ENCODE data around the gene C1QTNF1.

C1QTNF1 gene

GRCh38 chr17:79009397-79010303, 14.3 kb upstream of the C1QTNF1 start, which contains the start of gene CANT1:
Gene CANT1 (minus strand): TSS chr17:79009764. CDS start chr17:78997622, 12,142 bp downstream.
- ChIA-PET CTCF (interaction anchor here (0.6 kb wide), 3 partner anchors 18 to 836 kb away, joined by 3 to 5 read pairs (median 4); no protein-coding TSS in a partner anchor), POLR2A (ENCODE audit: low non-redundant PET) (interaction anchor here (0.6 kb wide), 2 partner anchors 19 to 96 kb away, joined by 3 to 6 read pairs; no protein-coding TSS in a partner anchor)
- DNase-seq (ENCODE audit: low spot score) = peak; percentile 90
- TF ChIP-seq, protein P1, sequence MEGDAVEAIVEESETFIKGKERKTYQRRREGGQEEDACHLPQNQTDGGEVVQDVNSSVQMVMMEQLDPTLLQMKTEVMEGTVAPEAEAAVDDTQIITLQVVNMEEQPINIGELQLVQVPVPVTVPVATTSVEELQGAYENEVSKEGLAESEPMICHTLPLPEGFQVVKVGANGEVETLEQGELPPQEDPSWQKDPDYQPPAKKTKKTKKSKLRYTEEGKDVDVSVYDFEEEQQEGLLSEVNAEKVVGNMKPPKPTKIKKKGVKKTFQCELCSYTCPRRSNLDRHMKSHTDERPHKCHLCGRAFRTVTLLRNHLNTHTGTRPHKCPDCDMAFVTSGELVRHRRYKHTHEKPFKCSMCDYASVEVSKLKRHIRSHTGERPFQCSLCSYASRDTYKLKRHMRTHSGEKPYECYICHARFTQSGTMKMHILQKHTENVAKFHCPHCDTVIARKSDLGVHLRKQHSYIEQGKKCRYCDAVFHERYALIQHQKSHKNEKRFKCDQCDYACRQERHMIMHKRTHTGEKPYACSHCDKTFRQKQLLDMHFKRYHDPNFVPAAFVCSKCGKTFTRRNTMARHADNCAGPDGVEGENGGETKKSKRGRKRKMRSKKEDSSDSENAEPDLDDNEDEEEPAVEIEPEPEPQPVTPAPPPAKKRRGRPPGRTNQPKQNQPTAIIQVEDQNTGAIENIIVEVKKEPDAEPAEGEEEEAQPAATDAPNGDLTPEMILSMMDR (conservative IDR thresholded peaks at IDR 0.05; ENCODE audit: low read depth) = no peak
- H3K27ac ChIP-seq = peak within 1 kb of the TSS; percentile 85

DNA sequence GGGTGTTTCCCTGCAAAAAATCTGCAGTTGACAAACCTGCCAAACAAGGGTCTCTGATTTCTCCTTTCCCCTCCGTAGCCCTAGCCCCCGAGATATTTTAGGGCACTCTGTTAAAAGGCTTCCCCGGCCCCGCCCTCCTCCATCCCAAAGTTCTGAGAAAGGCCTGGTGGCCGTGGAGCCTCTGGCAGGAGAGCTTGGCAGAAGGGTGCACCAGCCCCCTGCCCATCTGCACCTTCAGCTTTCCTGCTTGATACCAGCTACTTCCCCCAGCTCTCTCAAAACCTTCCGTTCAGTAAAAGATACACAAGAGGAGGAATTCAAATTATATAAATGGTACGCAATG, 13.7 kb upstream of the C1QTNF1 start:
- peak overlapping the region; percentile 85 for H3K27ac ChIP-seq
- POLR2A ChIA-PET (ENCODE audit: low non-redundant PET) = interaction anchor here (0.6 kb wide), 1 partner anchor 97 kb away, joined by 3 read pairs; no protein-coding TSS in a partner anchor
- DNase-seq (ENCODE audit: low spot score) = no peak
- TF ChIP-seq, protein P1 (conservative IDR thresholded peaks at IDR 0.05; ENCODE audit: low read depth) = no peak
- CTCF ChIA-PET = interaction anchor here (0.6 to 0.7 kb wide), 2 partner anchors 157 to 169 kb away, joined by 3 to 6 read pairs; no protein-coding TSS in a partner anchor

DNA sequence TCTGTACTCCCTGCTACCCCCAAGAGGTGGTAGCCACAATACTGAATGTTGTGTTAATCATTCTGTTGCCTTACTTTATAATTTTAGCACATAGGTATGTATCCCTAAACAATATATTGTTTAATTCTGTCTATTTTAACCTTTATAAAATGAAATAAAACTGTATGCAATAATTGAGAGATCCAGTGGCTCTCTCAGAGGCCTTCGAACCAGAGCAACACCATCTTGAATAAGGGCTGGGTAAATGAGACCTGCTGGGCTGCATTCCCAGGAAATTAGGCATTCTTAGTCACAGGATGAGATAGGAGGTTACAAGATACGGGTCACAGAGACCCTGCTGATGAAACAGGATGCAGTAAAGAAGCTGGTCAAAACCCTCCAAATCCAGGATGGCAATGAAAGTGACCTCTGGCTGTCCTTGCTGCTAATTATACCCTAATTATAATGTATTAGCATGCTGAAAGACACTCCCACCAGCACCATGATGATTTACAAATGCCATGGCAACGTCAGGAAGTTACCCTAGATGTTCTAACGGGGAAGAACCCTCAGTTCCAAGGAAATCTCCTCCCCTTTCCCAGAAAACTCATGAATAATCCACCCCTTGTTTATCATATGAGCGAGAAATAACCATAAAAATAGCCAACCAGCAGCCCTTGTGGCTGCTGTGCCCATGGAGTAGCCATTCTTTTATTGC, 12.4 kb upstream of the C1QTNF1 start:
- no peak overlapping the region for H3K27ac ChIP-seq
- POLR2A ChIA-PET (ENCODE audit: low non-redundant PET) = no interaction called here

DNA sequence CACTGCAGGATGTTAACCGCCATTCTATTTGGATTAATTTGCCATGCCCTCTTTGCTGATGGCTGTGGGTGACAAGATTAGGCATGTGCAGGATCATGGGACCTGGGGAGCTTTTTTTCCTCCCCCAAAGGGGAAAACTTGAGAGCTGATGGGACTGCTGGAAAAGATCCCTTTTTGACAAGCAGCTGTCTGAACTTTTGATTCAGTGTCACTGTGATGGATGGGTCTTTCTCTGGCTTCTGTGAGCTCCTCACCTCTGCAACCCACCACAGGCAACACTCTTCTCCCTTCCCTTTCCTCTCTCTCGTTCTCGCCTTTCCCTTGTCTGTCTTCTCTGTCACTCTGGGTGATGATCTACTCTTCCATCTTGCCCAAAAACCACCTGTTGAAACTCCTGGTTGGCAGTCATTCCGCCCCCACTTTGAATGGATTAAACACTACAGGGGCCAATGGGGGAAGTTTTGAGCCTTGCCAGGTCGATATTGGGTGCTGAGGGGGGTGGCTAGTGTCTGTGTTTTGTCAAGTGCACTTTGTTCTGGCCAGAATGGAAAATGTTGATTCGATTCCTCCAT, 11.3 kb upstream of the C1QTNF1 start:
- TF ChIP-seq, protein P1 (conservative IDR thresholded peaks at IDR 0.05; ENCODE audit: low read depth) = no peak
- no peak for DNase-seq (ENCODE audit: low spot score)
- no peak overlapping the region for H3K27ac ChIP-seq
- POLR2A ChIA-PET (ENCODE audit: low non-redundant PET) = no interaction called here
- CTCF ChIA-PET = no interaction called here

More for the DNA sequence above, 12.4 kb upstream of the C1QTNF1 start:
- DNase-seq (ENCODE audit: low spot score) = no peak
- CTCF ChIA-PET = no interaction called here
- TF ChIP-seq, protein P1 (conservative IDR thresholded peaks at IDR 0.05; ENCODE audit: low read depth) = no peak

DNA sequence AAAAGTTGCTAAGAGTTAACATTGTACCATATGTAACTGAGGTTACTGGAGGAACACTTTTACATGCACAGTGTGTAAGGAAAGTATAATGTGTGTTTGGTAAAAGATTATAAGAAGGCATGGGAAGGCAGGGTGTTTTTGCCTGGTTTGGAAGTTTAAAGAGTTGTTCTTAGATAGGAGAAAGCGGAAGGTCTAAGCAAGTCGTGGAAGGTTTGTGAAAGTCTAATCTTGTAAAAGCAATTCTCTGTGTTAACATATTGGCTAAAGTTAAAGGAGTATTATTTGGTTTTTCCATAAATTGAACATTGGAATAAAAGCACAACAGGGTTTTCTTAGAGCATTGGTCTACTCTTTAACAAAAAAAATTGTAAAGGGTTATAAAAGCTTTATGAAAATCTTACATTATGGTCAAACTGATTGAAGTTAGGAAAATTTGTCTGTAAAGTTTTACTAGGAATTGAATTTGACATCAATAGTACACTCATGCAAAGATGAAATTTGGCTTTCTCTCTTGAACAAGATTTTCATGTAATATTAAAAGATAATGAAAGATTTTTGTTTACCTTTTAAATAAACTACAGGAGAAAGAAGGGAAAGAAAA, 9.7 kb upstream of the C1QTNF1 start:
- CTCF ChIA-PET = interaction anchor here (0.6 kb wide), 1 partner anchor 618 kb away, joined by 5 read pairs; no protein-coding TSS in a partner anchor
- no peak for DNase-seq (ENCODE audit: low spot score)
- H3K27ac ChIP-seq = no peak overlapping the region
- TF ChIP-seq, protein P1 (conservative IDR thresholded peaks at IDR 0.05; ENCODE audit: low read depth) = no peak
- POLR2A ChIA-PET (ENCODE audit: low non-redundant PET) = no interaction called here

Data from RWPE1 (cell line).